Kidney epithelial cell (primary cell): Measurements from ENCODE around the gene SLCO2B1. TPM values are rescaled to one million over a fixed set of nuclear protein-coding genes. Genes with fewer than 3 reads are reported as not detected.

Experiments used
- DNase-seq: peaks from one replicate; pipeline ENCODE4 v3.0.0-alpha.2; 2010; ENCODE audit warnings: low read depth
- H3K27me3 ChIP-seq: 2 replicates; pipeline ENCODE4 v1.6.0; 2011; ENCODE audit warnings: low read length; ENCODE audit not compliant: control insufficient read depth, insufficient read depth
- H3K36me3 ChIP-seq: 2 replicates; pipeline ENCODE4 v1.5.1; 2011; ENCODE audit warnings: low read length; ENCODE audit not compliant: control insufficient read depth, insufficient read depth
- H3K4me3 ChIP-seq: 2 replicates; pipeline ENCODE4 v1.5.1; 2011; ENCODE audit warnings: low read depth, mild to moderate bottlenecking, control low read depth, low read length
- CTCF ChIP-seq: IDR thresholded peaks from 2 replicates; pipeline ENCODE4 v1.5.1; 2011; ENCODE audit warnings: mild to moderate bottlenecking, moderate library complexity, low read length, control low read depth, inconsistent platforms; ENCODE audit not compliant: insufficient read depth, poor library complexity, severe bottlenecking
- total RNA-seq: library from RNA; depleted of rRNA; stranded (reverse); fragments of >200 nt; gene quantifications from 2 replicates; pipeline ENCODE4 v1.2.3, GENCODE V29; 2015

Gene SLCO2B1
- total RNA-seq, 1 donor from 2014 or later: 1.7 TPM

GRCh38 chr11:75195167-75195962 lies 44.5 kb downstream of the SLCO2B1 start:
- no peak for DNase-seq
- Histone ChIP-seq H3K4me3 (no peak overlapping the region), H3K36me3 (no peaks in the 10 kb centered on the region), H3K27me3 (peaks cover 5% of the 10 kb centered on the region)
- no peak for TF ChIP-seq CTCF

GRCh38 chr11:75196426-75196825 lies 45.5 kb downstream of the SLCO2B1 start:
- Histone ChIP-seq H3K4me3 (no peak overlapping the region), H3K36me3 (no peaks in the 10 kb centered on the region), H3K27me3 (peaks cover 5% of the 10 kb centered on the region)
- no peak for DNase-seq
- TF ChIP-seq CTCF: no peak

- no peak for DNase-seq
- no peak overlapping the region for H3K4me3 ChIP-seq
- TF ChIP-seq CTCF: no peak
- no peaks in the 10 kb centered on the region for H3K36me3 ChIP-seq
- peaks cover 8% of the 10 kb centered on the region for H3K27me3 ChIP-seq
Measured at GRCh38 chr11:75197512-75198277, 46.8 kb downstream of the SLCO2B1 start.

- no peak for TF ChIP-seq CTCF
- Histone ChIP-seq H3K27me3 (peaks cover 7% of the 10 kb centered on the region), H3K4me3 (no peak overlapping the region), H3K36me3 (no peaks in the 10 kb centered on the region)
- no peak for DNase-seq
Measured at GRCh38 chr11:75198278-75198973, 47.5 kb downstream of the SLCO2B1 start.

- Histone ChIP-seq H3K4me3 (no peak overlapping the region), H3K36me3 (no peaks in the 10 kb centered on the region), H3K27me3 (peaks cover 13% of the 10 kb centered on the region)
- no peak for TF ChIP-seq CTCF
- no peak for DNase-seq
Measured at GRCh38 chr11:75199412-75199955, 48.6 kb downstream of the SLCO2B1 start.
